Calu3 (cell line): ENCODE data around the gene ZC3H18. TPM values are rescaled to one million over a fixed set of nuclear protein-coding genes. Genes with fewer than 3 reads are reported as not detected.

Experiments
- Bru-seq: library from RNA; stranded (reverse); fragments of 400-500 nt; gene quantifications from one replicate; lab custom pipeline; 2021; lab: Mats Ljungman, UMichigan
- BruChase-seq, 2 experiments: library from RNA; stranded (reverse); fragments of 400-500 nt; gene quantifications; one replicate each; lab custom pipeline; 2021; lab: Mats Ljungman, UMichigan
- BruUV-seq: library from RNA; stranded (reverse); fragments of 400-500 nt; replicated peaks from 2 replicates; lab custom pipeline; 2021; lab: Mats Ljungman, UMichigan
- CTCF ChIA-PET: fragments of 300-600 bp; sonication (Branson Sonifier 250); formaldehyde crosslinking; loops from one replicate; lab custom pipeline; 2022; ENCODE audit warnings: antibody characterized with exemption; lab: Charles Lee
- DNase-seq: peaks from one replicate; pipeline ENCODE4 v3.0.0; 2022
- H3K27ac Mint-ChIP-seq: one replicate; pipeline ENCODE4 v1.8.0; 2022; ENCODE audit warnings: mixed read lengths; ENCODE audit not compliant: unreplicated experiment
- H3K27me3 Mint-ChIP-seq: one replicate; pipeline ENCODE4 v1.8.0; 2022; ENCODE audit warnings: mixed read lengths; ENCODE audit not compliant: unreplicated experiment
- H3K36me3 Mint-ChIP-seq: one replicate; pipeline ENCODE4 v1.8.0; 2022; ENCODE audit warnings: mild to moderate bottlenecking, moderate library complexity, mixed read lengths; ENCODE audit not compliant: insufficient read depth, unreplicated experiment
- H3K4me1 Mint-ChIP-seq: one replicate; pipeline ENCODE4 v1.8.0; 2022; ENCODE audit warnings: mild to moderate bottlenecking, low read depth, mixed read lengths; ENCODE audit not compliant: unreplicated experiment
- H3K4me3 Mint-ChIP-seq: one replicate; pipeline ENCODE4 v1.8.0; 2022; ENCODE audit warnings: mild to moderate bottlenecking, low read depth, moderate library complexity, mixed read lengths; ENCODE audit not compliant: unreplicated experiment
- H3K9me3 Mint-ChIP-seq: one replicate; pipeline ENCODE4 v1.8.0; 2022; ENCODE audit warnings: low read depth, mixed read lengths; ENCODE audit not compliant: unreplicated experiment
- CTCF ChIP-seq: fragments of 200-600 bp; IDR thresholded peaks from one replicate; pipeline ENCODE4 v1.8.0; 2022; ENCODE audit warnings: antibody characterized with exemption; ENCODE audit not compliant: unreplicated experiment
- intact Hi-C: fragments of 100-400 bp; cut with micrococcal nuclease; formaldehyde crosslinking; loops from one replicate; pipeline ENCODE4 v1.10.0; 2022; ENCODE audit not compliant: unreplicated experiment
- long read RNA-seq: library from polyadenylated mRNA; stranded (forward); transcript quantifications from one replicate; pipeline ENCODE4 v2.0.0, GENCODE V29; 2022
- total RNA-seq: library from RNA; stranded (reverse); gene quantifications from 2 replicates; pipeline ENCODE4 v1.2.3, GENCODE V29; 2022

ZC3H18 gene
- 77.2 and 85.7 TPM in 2 replicates for total RNA-seq
- Bru-seq, nascent RNA: percentile 81 among the genes with signal in this experiment
- BruChase-seq, experiment 1, labeled RNA remaining after a 6-hour chase: percentile 78 among the genes with signal in this experiment
- percentile 80 among the genes with signal in this experiment for BruChase-seq, experiment 2, labeled RNA remaining after a 2-hour chase
- long read RNA-seq, transcript ZC3H18-201 (18 exons, 3,729 nt): major isoform, 12 of 50 reads
- long read RNA-seq, transcript ZC3H18-202 (19 exons, 3,211 nt): minor isoform, 10 of 50 reads
- long read RNA-seq, partial matches to known transcripts: 10 of 50 reads
- long read RNA-seq, other reads (novel, unspliced or antisense): 13 of 50 reads

GRCh38 chr16:88569985-88570690, at the start of gene ZC3H18:
Gene ZC3H18 (plus strand): TSS chr16:88570403. CDS start chr16:88577124, 6,721 bp downstream.
- Mint-ChIP-seq H3K27me3 (no peaks in the 10 kb centered on the region), H3K9me3 (no peaks in the 10 kb centered on the region), H3K27ac (peak within 1 kb of the TSS; percentile 77), H3K4me3 (peak within 1 kb of the TSS; percentile 92), H3K36me3 (peaks cover 56% of the 10 kb centered on the region), H3K4me1 (peaks cover 33% of the 10 kb centered on the region)
- DNase-seq: peak; percentile 98
- intact Hi-C loops: no loop called here
- no TSS peak for BruUV-seq
- no peak for TF ChIP-seq CTCF
- CTCF ChIA-PET: interaction anchor here (0.6 to 1.0 kb wide), 5 partner anchors 9 to 492 kb away, joined by 3 to 5 read pairs (median 3); no protein-coding TSS in a partner anchor

GRCh38 chr16:88521674-88522073, 48.5 kb upstream of the ZC3H18 start:
- CTCF ChIA-PET: interaction anchor here (0.8 kb wide), 1 partner anchor 84 kb away, joined by 3 read pairs; no protein-coding TSS in a partner anchor
- Mint-ChIP-seq H3K36me3 (peaks cover 5% of the 10 kb centered on the region), H3K27me3 (peaks cover 37% of the 10 kb centered on the region), H3K27ac (no peak overlapping the region), H3K4me3 (no peak overlapping the region), H3K4me1 (no peaks in the 10 kb centered on the region), H3K9me3 (peaks cover 13% of the 10 kb centered on the region)
- intact Hi-C loops: no loop called here
- no TSS peak for BruUV-seq
- no peak for TF ChIP-seq CTCF
- DNase-seq: no peak

- no peak overlapping the region for H3K27ac Mint-ChIP-seq
- no peak for DNase-seq
- peaks cover 4% of the 10 kb centered on the region for H3K36me3 Mint-ChIP-seq
- peaks cover 13% of the 10 kb centered on the region for H3K9me3 Mint-ChIP-seq
- H3K27me3 Mint-ChIP-seq: peaks cover 33% of the 10 kb centered on the region
- no peak for TF ChIP-seq CTCF
- CTCF ChIA-PET: interaction anchor here (0.8 kb wide), 1 partner anchor 85 kb away, joined by 3 read pairs; no protein-coding TSS in a partner anchor
- H3K4me3 Mint-ChIP-seq: no peak overlapping the region
- no peaks in the 10 kb centered on the region for H3K4me1 Mint-ChIP-seq
- no TSS peak for BruUV-seq
- intact Hi-C loops: no loop called here
These were observed 47.8 kb upstream of the ZC3H18 start for GRCh38 chr16:88522276-88522949.
